Pancreas (tissue), 10 donors: ENCODE results near the gene COTL1. TPM values are rescaled to one million over a fixed set of nuclear protein-coding genes. Genes with fewer than 3 reads are reported as not detected.

Experiments
- ATAC-seq, 4 donors: fragments of 200-7000 bp; cut with Tn5 transposase; one replicate each; pipeline versions ENCODE4 v1.8.0 to v1.9.1; 2020; ENCODE audit warnings: mild to moderate bottlenecking in 4 of 4, moderate library complexity in 4 of 4
- DNase-seq, 6 donors: peaks; one replicate each; pipeline ENCODE4 v3.0.0-alpha.2; 2020
- FAIRE-seq: peaks from 2 replicates; lab custom pipeline; 2012; peaks lifted over from hg19 to GRCh38; lab: Jason Lieb, UNC
- H3K27ac ChIP-seq, 4 donors: fragments of 200-600 bp; sonication (generic); 1 replicate in 3 of 4; 2 replicates in 1 of 4; pipeline versions ENCODE4 v1.5.0 to v1.8.0; 2020
- H3K27me3 ChIP-seq, 4 donors: fragments of 200-600 bp; one replicate each; pipeline ENCODE4 v1.8.0; 2021
- H3K36me3 ChIP-seq, 3 donors: fragments of 200-600 bp; sonication (generic) in 1 of 3; one replicate each; pipeline versions ENCODE4 v1.5.0 to v1.8.0; 2020 to 2021
- H3K4me1 ChIP-seq, 3 donors: fragments of 200-600 bp; one replicate each; pipeline ENCODE4 v1.8.0; 2021
- H3K4me3 ChIP-seq, 4 donors: fragments of 200-600 bp; sonication (generic) in 2 of 4; one replicate each; pipeline versions ENCODE4 v1.5.0 to v1.8.0; 2020 to 2021
- H3K9me3 ChIP-seq, 4 donors: fragments of 200-600 bp; one replicate each; pipeline ENCODE4 v1.8.0; 2021
- WGBS, 2 donors: extraction: QIAGEN DNeasy Blood & Tissue Kit; methylation state at CpG; one replicate each; pipeline ENCODE4 v1.1.7; 2013; 5-methylcytosine and 5-hydroxymethylcytosine counted together
- intact Hi-C, 3 donors: fragments of 100-400 bp; cut with DNase I; formaldehyde crosslinking; loops; one replicate each; pipeline versions ENCODE4 v1.11.1 to v1.14.2; 2022
- polyA plus RNA-seq, 2 donors: library from polyadenylated mRNA; stranded (reverse); fragments of 200-250 nt; gene quantifications; one replicate each; pipeline ENCODE4 v1.2.3, GENCODE V29; 2013
- total RNA-seq, 6 donors: library from RNA; stranded (reverse); fragmentation: NEBNext Ultra II Directional in 4 of 6; extraction: Animal tissue kit (Norgen Biotek cat#: 25700) in 4 of 6; gene quantifications; one replicate each; pipeline versions ENCODE4 v1.2.1 to v1.2.4, GENCODE V29; 2021 to 2023
- TF ChIP-seq, protein P1 (sequence below), 4 donors: fragments of 200-600 bp; sonication (generic) in 3 of 4; IDR thresholded peaks; one replicate each; pipeline versions ENCODE4 v1.5.0 to v1.8.0; 2021; ENCODE audit warnings: antibody characterized with exemption in 4 of 4
- donor health status: healthy with polysubstance abuse.
- donor health status: DM: no; HTN: no; CAD: no; lungs with moderate emphysema.
- donor health status: DM: no; HTN: no; CAD: no.
- donor health status: control.
- donor health status: control.
- donor health status: Bipolar disorder and iron deficiency.
- donor health status: DM: yes; HTN: yes; CAD: no.
- donor health status: DM: no; HTN: no; CAD: no.
- donor health status: DM: no; HTN: no; CAD: no.
- donor health status: DM: yes; HTN: yes; CAD: no.

COTL1 gene
- total and polyA plus RNA-seq, 8 donors: 6.8 to 44.3 (median 19.1) TPM

DNA sequence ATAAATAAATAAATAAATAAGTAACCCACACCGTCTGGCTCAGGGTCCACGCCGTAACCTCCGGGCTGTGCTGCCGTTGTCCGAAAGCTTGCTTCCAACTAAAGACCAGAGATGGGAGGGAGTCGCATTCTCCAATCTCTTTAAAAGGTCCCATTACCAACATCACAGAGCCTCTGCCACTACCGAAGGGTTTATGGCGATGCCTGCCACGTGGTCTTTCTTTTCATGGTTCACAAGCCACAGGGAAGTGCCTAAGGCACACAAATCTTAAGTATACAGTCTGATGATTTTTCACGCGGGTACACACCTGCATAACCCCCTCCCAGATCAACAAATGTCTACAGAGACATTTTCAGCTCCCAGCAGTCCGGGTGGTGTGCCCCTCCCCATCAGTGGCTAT, 1.4 kb downstream of the COTL1 start:
- ATAC-seq (no peak), DNase-seq (no peak), FAIRE-seq (no peak)
- TF ChIP-seq, protein P1, sequence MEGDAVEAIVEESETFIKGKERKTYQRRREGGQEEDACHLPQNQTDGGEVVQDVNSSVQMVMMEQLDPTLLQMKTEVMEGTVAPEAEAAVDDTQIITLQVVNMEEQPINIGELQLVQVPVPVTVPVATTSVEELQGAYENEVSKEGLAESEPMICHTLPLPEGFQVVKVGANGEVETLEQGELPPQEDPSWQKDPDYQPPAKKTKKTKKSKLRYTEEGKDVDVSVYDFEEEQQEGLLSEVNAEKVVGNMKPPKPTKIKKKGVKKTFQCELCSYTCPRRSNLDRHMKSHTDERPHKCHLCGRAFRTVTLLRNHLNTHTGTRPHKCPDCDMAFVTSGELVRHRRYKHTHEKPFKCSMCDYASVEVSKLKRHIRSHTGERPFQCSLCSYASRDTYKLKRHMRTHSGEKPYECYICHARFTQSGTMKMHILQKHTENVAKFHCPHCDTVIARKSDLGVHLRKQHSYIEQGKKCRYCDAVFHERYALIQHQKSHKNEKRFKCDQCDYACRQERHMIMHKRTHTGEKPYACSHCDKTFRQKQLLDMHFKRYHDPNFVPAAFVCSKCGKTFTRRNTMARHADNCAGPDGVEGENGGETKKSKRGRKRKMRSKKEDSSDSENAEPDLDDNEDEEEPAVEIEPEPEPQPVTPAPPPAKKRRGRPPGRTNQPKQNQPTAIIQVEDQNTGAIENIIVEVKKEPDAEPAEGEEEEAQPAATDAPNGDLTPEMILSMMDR (IDR thresholded peaks at IDR 0.05): no peak
- Histone ChIP-seq H3K27me3 (no peaks in the 10 kb centered on the region), H3K4me3 (peak overlapping the region in 2 of 4 donors; percentile 73 to 89), H3K36me3 (no peaks in the 10 kb centered on the region), H3K4me1 (peaks cover 0 to 8% (median 0%) of the 10 kb centered on the region in 3 donors), H3K9me3 (no peaks in the 10 kb centered on the region), H3K27ac (no peak overlapping the region)
- intact Hi-C loops: no loop called here
- WGBS, 2 donors: 42 to 46% methylated on average over 13 of the region's 13 CpGs

DNA sequence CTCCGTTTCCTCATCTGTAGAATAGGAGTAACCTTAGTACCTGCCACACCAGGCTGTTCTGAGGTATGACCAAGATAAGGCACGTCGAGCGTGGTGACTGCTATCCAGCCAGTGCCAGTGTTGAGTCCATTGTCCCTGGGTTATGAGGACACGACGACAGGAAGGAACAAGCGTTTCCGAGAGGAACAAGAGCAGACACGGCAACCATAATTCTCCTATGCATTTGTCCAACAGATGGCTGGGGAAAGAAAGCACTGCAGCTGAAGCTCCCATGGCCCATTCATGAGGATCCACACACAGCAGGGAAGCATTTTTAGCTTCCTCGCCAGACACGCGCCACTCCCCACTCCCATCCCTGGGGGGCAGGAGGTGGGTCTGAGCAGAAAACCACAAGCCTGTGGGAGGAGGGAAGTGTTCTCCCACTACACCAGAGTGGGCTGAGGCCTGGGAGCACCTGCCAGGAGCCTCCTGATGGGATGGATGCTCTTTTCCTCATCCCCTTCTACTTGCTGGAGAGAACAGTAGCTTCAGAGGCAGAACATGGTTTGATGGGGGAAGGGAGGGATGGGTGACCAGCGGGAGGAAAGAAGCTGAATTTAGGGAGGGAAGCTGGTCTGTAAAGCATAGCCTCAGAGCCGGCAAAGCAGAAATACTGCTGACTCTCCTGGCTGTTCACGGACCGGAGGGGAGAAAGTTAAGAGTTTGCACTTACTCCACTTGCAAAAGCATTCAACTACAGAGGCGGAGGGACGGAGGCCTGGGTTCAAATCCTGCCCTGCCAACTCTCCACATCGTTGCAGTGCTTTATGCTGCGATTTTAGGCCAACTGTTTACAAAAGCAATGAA, 2.7 kb downstream of the COTL1 start:
- DNase-seq: no peak
- TF ChIP-seq, protein P1 (IDR thresholded peaks at IDR 0.05): no peak
- WGBS, 2 donors: 82 to 87% methylated on average over 20 of the region's 20 CpGs
- no peak overlapping the region for H3K27ac ChIP-seq
- H3K36me3 ChIP-seq: no peaks in the 10 kb centered on the region
- no peak for FAIRE-seq
- H3K4me3 ChIP-seq: peak overlapping the region in 1 of 4 donors; percentile 10
- no peak for ATAC-seq
- no peaks in the 10 kb centered on the region for H3K27me3 ChIP-seq
- H3K9me3 ChIP-seq: no peaks in the 10 kb centered on the region
- intact Hi-C loops: no loop called here
- H3K4me1 ChIP-seq: peaks cover 0 to 15% (median 0%) of the 10 kb centered on the region in 3 donors

DNA sequence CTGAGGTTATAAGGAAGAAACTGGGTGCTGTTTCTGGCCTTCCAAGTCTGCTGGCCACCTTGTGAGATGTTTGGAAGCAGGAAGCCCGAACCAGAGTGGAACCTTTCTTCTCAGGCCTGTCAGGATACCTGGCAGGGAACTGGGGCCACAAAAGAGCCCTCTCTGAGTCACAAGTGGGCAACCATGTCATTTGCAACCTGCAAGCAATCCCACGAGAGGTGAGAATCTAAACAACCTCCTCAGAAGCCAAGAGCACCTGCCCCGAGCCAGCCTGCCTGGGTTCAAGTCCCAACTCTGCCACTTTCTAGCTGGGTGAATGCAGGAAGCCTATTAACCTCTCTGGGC, 3.3 kb downstream of the COTL1 start:
- H3K27ac ChIP-seq: no peak overlapping the region
- no peaks in the 10 kb centered on the region for H3K27me3 ChIP-seq
- no peak for FAIRE-seq
- H3K36me3 ChIP-seq: no peaks in the 10 kb centered on the region
- no peak for DNase-seq
- intact Hi-C loops: no loop called here
- TF ChIP-seq, protein P1 (IDR thresholded peaks at IDR 0.05): no peak
- H3K9me3 ChIP-seq: no peaks in the 10 kb centered on the region
- H3K4me1 ChIP-seq: peaks cover 0 to 15% (median 0%) of the 10 kb centered on the region in 3 donors
- WGBS, 2 donors: 88 to 94% methylated on average over 3 of the region's 3 CpGs
- ATAC-seq: no peak
- no peak overlapping the region for H3K4me3 ChIP-seq

DNA sequence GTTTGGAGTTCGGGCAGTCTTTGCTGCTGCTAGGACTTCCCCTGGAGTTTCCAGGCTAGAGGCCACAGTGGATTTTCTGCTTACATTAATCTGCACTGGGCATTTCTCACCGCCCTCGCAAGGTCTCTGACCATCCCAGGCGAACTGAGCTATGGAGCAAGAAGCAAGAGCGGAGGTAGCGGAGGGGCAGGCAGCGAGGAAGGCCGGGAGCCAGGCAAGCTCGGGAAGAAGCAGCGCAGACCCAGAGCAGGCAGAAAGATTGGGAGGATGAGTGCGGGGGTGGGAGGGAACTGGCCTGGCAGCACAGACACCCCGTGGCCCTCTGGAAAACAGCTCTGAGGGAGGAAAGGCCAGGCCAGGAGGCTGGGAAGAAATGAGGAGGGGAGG, 3.8 kb downstream of the COTL1 start:
- no peak for FAIRE-seq
- TF ChIP-seq, protein P1 (IDR thresholded peaks at IDR 0.05): no peak
- peaks cover 0 to 15% (median 0%) of the 10 kb centered on the region in 3 donors for H3K4me1 ChIP-seq
- no peak for ATAC-seq
- WGBS, 2 donors: 82 to 83% methylated on average over 12 of the region's 12 CpGs
- DNase-seq: no peak
- no peaks in the 10 kb centered on the region for H3K27me3 ChIP-seq
- intact Hi-C loops: no loop called here
- no peaks in the 10 kb centered on the region for H3K36me3 ChIP-seq
- no peak overlapping the region for H3K4me3 ChIP-seq
- H3K27ac ChIP-seq: no peak overlapping the region
- H3K9me3 ChIP-seq: no peaks in the 10 kb centered on the region
